DMS 273 (cell line): Measurements from ENCODE around the gene RAI14.
A peak's percentile ranks its signal among the peaks of the same experiment; 100 is the strongest.

Experiments used
- DNase-seq: peaks from one replicate; lab custom pipeline; 2025; ENCODE audit not compliant: unreplicated experiment; lab: John Stamatoyannopoulos, UW

The RAI14 gene

GRCh38 chr5:34639852-34640626 lies 16.1 kb upstream of the RAI14 start:
- DNase-seq, result no peak

- DNase-seq, result no peak
Measured at GRCh38 chr5:34648039-34648839, 7.9 kb upstream of the RAI14 start.

DNA sequence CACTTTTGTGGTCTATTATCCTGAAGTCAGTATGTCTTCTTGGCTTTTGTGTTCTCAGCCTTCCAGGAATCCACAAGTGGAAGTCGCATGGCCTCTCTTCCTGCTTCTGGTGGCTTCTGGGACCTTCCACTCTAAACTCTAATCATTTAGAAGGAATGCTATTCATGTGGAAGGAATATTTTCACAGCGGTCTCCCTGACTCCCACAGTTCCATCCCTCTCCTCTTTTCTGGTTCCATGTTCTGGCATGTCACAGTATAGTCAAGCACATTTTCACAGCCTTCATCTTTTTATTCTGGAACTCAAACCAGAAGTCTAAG lies 7.3 kb upstream of the RAI14 start:
- DNase-seq, result no peak

- DNase-seq, result no peak
Measured at GRCh38 chr5:34651791-34652190, 4.3 kb upstream of the RAI14 start.

GRCh38 chr5:34652466-34652865 lies 3.7 kb upstream of the RAI14 start:
- no peak for DNase-seq

DNA sequence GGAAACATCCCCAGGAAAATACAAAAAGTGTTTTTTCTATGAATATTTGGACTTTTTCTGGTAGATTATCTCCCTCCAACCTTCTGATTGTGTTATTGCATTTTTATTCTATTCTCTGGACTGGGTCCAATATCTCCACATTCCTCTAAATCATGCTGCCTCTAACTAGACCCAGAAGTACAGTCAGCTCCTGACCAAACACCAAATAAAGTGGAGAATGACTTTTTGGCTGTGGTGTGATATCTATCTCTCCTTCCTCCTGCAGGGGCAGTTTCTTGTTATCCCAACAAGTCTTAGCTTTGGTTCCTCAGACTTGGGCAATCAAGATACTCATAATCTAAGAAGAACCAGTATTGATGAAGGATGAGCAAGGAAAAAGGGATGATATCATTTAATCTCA lies 3.2 kb upstream of the RAI14 start:
- DNase-seq, result no peak

GRCh38 chr5:34653708-34654107 lies 2.4 kb upstream of the RAI14 start:
- DNase-seq, result no peak

DNA sequence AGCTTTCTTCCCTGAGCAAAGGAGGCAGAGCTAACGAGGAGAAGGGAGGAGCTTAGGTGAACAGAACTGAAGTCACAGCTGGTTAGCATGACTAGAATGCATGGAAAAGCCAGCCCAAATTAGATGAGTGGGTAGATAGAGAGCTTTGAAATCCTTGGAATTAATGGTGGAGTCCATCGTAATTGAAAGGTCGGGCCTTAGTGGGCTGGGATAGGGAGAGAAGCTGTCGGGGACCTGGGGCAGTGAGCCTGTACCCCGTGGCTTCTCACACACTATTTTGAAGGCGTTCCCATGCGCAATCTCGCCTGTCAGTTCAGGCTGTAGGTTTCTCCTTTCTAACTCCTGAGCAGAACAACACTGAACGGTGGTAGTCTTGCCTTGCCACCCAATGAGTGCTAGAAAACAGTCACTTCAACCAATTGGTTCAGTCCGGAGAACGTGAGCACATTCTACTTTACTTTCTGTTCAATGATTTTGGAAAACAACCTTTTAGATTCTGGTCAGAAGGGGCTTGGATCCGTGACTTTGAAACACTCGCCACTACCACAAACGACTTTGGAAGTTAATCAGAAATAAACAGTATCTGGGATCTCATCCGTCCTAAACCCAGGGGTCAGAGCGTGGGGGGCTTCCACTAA lies 655 bp upstream of the RAI14 start:
- DNase-seq, result peak; percentile 63

GRCh38 chr5:34656700-34657273 lies 659 bp downstream of the RAI14 start:
- peak; percentile 59 for DNase-seq

DNA sequence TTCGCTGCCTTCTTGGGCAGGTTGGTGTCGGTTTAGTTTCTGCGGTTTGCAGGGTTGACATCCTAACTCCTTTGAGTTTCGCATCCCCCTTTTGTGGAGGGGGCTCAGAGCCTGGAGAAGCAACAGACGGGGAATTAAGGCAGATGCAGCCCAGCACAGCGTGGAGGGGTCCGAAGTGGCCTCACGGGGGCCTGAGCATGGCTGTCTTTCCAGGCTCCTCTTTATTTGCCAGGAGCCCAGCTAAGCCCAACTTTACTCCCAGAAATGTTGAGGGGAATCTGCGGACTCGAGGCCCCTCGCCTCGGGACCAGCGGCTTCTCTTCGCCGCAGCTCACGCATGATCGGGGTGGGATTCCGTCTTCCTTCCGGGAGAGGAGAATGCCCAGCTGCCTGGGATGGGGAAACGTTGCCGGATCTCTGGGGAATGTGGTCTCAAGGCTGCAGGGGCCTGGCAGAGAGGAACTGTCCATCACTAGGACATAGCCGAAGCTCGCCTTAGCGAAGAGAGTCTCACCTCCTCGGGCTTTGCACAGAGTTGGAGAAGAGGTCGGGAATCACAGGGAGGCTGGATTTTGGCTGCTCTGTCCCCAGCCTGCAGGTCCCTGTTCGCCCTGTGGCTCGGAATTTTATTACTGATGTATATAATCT lies 1.3 kb downstream of the RAI14 start:
- DNase-seq, result peak; percentile 47

DNA sequence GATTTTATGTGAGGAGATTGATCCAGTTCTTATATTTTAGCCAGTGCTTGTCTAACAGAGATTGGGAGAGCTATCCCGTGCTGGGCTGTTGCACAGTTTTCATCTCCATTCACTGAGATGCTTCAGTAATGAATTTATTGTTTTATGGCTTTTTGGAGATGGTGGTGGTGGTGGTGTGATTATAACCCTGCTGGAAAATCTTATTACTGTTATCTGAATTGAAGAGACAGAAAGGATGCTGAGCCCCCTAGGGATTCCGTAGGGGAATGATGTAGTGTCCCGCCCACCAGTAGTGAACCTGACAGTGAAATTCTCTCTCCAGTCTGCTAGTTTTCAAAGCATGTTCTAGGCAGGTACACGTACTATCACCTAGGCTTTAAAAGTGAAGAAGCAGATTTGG lies 1.9 kb downstream of the RAI14 start:
- peak; percentile 31 for DNase-seq

DNA sequence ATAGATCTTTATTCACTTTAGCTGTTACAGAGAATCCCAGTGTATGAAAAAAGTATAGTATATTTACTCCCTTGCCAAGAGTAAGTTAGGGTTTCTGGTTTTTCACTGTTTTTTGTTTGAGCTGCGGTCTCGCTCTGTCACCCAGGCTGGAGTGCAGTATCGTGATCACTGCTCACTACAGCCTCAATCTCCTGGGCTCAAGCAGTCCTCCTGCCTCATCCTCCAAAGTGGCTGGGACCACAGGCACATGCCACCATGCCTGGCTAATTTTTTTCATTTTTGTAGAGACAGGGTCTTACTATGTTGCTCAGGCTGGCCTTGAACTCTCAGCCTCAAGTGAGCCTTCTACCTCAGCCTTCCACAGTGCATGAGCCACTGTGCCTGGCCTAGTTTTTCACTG lies 3.0 kb downstream of the RAI14 start:
- no peak for DNase-seq

GRCh38 chr5:34660444-34660843 lies 4.3 kb downstream of the RAI14 start:
- DNase-seq, result no peak

DNA sequence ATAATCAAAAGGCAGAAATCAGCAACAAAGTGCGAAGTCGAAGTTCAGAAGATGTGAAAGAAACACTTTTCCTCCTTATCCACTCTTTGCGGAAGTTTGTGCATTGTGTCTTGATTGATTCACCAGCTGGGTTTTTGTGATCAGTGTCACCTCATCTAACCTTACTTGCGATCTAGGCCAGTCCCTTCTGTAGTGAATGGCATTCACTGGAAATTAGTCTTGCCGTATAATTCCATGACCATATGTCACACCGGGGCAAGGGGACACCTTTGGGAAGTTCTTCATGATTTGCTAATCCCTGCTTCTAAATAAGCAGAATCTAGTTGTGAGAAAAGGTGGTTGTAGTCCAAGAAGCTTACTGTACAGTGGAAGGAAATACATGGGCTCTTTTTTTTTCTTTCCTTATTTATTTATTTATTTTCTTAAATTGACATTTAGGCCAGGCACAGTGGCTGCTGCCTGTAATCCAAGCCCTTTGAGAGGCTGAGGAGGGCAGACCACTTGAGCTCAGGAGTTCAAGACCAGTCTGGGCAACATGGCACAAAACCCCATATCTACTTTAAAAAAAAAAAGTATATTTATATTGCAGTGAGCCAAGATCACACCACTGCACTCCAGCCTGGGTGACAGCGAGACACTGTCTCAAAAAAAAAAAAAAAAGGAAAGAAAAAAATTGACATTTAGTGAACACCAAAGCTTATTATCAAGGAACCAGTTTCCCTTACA lies 7.8 kb downstream of the RAI14 start:
- DNase-seq, result peak; percentile 26

DNA sequence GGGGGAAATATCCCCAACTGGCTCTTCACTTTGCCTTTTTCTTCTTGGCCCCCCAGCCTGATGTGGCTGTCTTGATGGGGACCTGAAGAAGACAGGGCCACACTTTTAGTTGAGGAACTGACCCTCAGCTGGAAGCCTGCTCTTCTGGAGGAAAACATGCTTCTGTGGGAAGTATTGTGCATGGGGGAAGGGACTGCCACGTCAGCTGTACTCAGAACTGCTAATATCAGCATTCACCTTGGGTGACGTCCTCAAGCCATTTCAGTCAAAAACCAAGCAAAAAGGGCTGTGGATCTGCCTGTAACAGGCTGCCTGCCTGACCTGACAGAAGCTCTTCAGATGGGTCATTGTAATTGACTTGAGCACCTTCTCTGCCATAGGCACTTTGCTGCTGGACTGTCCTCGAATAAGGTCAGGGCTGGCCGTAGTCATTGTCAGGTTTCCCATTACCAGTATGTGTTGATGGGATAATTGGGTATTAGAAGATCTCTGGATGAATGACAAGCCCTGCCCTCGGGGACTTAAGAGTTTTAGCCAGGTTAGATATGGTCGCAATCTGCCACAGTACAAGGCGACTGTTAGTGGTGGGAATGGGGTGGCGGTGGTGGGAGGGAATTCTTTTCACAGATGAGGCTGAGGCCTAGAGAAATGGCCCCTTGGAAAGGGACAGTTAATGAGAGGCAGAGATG lies 10.4 kb downstream of the RAI14 start:
- no peak for DNase-seq

- DNase-seq, result no peak
Measured at GRCh38 chr5:34667705-34668104, 11.6 kb downstream of the RAI14 start.

DNA sequence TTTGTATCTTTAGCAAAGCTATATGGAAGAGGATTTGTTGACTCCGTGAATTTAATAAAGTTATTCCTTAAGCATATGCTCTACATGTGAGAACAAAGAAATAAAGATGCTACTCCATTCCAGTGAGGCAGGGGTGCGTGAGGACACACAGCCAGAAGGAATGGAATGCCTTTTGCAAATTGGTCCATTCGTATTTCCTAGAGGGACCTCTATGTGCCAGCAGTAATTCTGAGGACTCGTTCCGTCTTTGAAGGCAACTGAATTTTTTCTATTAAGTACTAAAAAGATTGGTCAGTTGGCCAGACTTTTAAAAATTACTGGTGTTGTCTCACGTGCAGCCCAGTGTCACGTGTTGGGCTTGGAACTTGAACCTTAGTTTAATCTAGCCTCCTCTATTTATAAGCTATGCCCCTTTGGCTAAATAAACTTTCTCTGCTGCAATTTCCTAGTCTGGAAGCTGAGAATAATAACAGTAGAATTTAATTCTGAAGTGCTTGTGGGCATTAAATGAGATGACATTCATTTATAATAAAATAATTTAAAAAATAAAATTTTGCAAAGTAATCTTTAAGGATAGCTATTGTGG lies 13.9 kb downstream of the RAI14 start:
- DNase-seq, result no peak

- no peak for DNase-seq
Measured at GRCh38 chr5:34672196-34672595, 16.1 kb downstream of the RAI14 start.

- DNase-seq, result no peak
Measured at GRCh38 chr5:34673463-34674125, 17.5 kb downstream of the RAI14 start.
